GM23338 (cell line): ENCODE measurements around the gene FARS2. TPM values are rescaled to one million over a fixed set of nuclear protein-coding genes. Genes with fewer than 3 reads are reported as not detected.

ENCODE experiments used
- ATAC-seq: fragments of 200-7000 bp; cut with Tn5 transposase; 3 replicates; pipeline ENCODE4 v1.9.1; 2020
- DNase-seq: peaks from one replicate; pipeline ENCODE4 v3.0.0-alpha.2; 2015; ENCODE audit warnings: low spot score
- H2AFZ ChIP-seq: fragments of 200-600 bp; sonication (generic); 2 replicates; pipeline ENCODE4 v1.8.0; 2016; ENCODE audit warnings: antibody characterized with exemption, mild to moderate bottlenecking, moderate library complexity
- H3F3A ChIP-seq: fragments of 200-600 bp; sonication (generic); replicated peaks from 2 replicates; pipeline ENCODE4 v1.8.0; 2017; ENCODE audit warnings: antibody characterized with exemption, mixed run types, low read depth
- H3K27ac ChIP-seq: fragments of 200-600 bp; sonication (generic); 2 replicates; pipeline ENCODE4 v1.6.1; 2016; ENCODE audit warnings: low read depth
- H3K27me3 ChIP-seq: fragments of 200-600 bp; sonication (generic); 2 replicates; pipeline ENCODE4 v1.8.0; 2016; ENCODE audit warnings: mild to moderate bottlenecking, mixed run types, moderate library complexity; ENCODE audit not compliant: insufficient read depth
- H3K36me3 ChIP-seq: fragments of 200-600 bp; sonication (generic); 2 replicates; pipeline ENCODE4 v1.8.0; 2016; ENCODE audit warnings: mild to moderate bottlenecking; ENCODE audit not compliant: insufficient read depth
- H3K4me1 ChIP-seq: fragments of 200-600 bp; sonication (generic); 2 replicates; pipeline ENCODE4 v1.8.0; 2016; ENCODE audit warnings: mild to moderate bottlenecking, moderate library complexity; ENCODE audit not compliant: insufficient read depth
- H3K4me2 ChIP-seq: fragments of 200-600 bp; sonication (generic); 2 replicates; pipeline ENCODE4 v1.7.1; 2017; ENCODE audit warnings: mixed run types
- H3K4me3 ChIP-seq: fragments of 200-600 bp; sonication (generic); 2 replicates; pipeline ENCODE4 v1.6.1; 2016; ENCODE audit warnings: mixed run types
- H3K79me2 ChIP-seq: fragments of 200-600 bp; sonication (generic); replicated peaks from 2 replicates; pipeline ENCODE4 v1.8.0; 2017; ENCODE audit warnings: mild to moderate bottlenecking; ENCODE audit not compliant: insufficient read depth
- H3K9me2 ChIP-seq: fragments of 200-600 bp; sonication (generic); 2 replicates; pipeline ENCODE4 v1.8.0; 2017; ENCODE audit not compliant: insufficient read depth
- H4K20me1 ChIP-seq: fragments of 200-600 bp; sonication (generic); replicated peaks from 2 replicates; pipeline ENCODE4 v1.8.0; 2017; ENCODE audit warnings: mild to moderate bottlenecking; ENCODE audit not compliant: insufficient read depth
- H3K27ac Mint-ChIP-seq: 2 replicates; pipeline ENCODE4 v1.8.0; 2020; ENCODE audit warnings: inconsistent platforms, mild to moderate bottlenecking, moderate library complexity, mixed read lengths
- H3K27me3 Mint-ChIP-seq: 3 replicates; pipeline ENCODE4 v1.8.0; 2022; ENCODE audit warnings: low read depth, mild to moderate bottlenecking, moderate library complexity, mixed read lengths, inconsistent platforms; ENCODE audit not compliant: insufficient read depth, poor library complexity
- H3K36me3 Mint-ChIP-seq: 3 replicates; pipeline ENCODE4 v1.8.0; 2021; ENCODE audit warnings: low read depth, mild to moderate bottlenecking, inconsistent platforms, moderate library complexity, mixed read lengths
- H3K4me1 Mint-ChIP-seq: 3 replicates; pipeline ENCODE4 v1.8.0; 2020; ENCODE audit warnings: mild to moderate bottlenecking, inconsistent platforms, mixed read lengths
- H3K4me3 Mint-ChIP-seq: 3 replicates; pipeline ENCODE4 v1.8.0; 2021; ENCODE audit warnings: moderate library complexity, mild to moderate bottlenecking, inconsistent platforms, mixed read lengths
- H3K9me3 Mint-ChIP-seq: 3 replicates; pipeline ENCODE4 v1.8.0; 2020; ENCODE audit warnings: moderate library complexity, mild to moderate bottlenecking, inconsistent platforms, mixed read lengths
- CREB1 ChIP-seq: fragments of 250-450 bp; sonication (Bioruptor Pico); IDR thresholded peaks from 2 replicates; pipeline ENCODE4 v1.5.0; 2020; ENCODE audit warnings: low read depth, mild to moderate bottlenecking, moderate library complexity
- EZH2 ChIP-seq: fragments of 200-600 bp; sonication (generic); IDR thresholded peaks from one replicate; pipeline ENCODE4 v1.8.0; 2017; ENCODE audit warnings: antibody characterized with exemption, mild to moderate bottlenecking, low read depth; ENCODE audit not compliant: unreplicated experiment
- EZH2phosphoT487 ChIP-seq: fragments of 200-600 bp; sonication (generic); IDR thresholded peaks from one replicate; pipeline ENCODE4 v1.8.1; 2018; ENCODE audit warnings: antibody characterized with exemption; ENCODE audit not compliant: unreplicated experiment
- JUNB ChIP-seq: IDR thresholded peaks from one replicate; pipeline ENCODE4 v1.6.1; 2016; ENCODE audit warnings: antibody characterized with exemption; ENCODE audit not compliant: unreplicated experiment
- NANOG ChIP-seq: IDR thresholded peaks from 2 replicates; pipeline ENCODE4 v1.6.1; 2016; ENCODE audit warnings: antibody characterized with exemption, borderline replicate concordance
- POLR2AphosphoS5 ChIP-seq: IDR thresholded peaks from 2 replicates; pipeline ENCODE4 v1.6.1; 2016; ENCODE audit warnings: antibody characterized with exemption, low read depth
- REST ChIP-seq: IDR thresholded peaks from one replicate; pipeline ENCODE4 v1.6.1; 2018; ENCODE audit warnings: antibody characterized with exemption; ENCODE audit not compliant: unreplicated experiment
- STAT1 ChIP-seq: IDR thresholded peaks from one replicate; pipeline ENCODE4 v1.6.1; 2016; ENCODE audit warnings: antibody characterized with exemption; ENCODE audit not compliant: unreplicated experiment
- ZNF114 ChIP-seq: fragments of 250-450 bp; sonication (Bioruptor Pico); IDR thresholded peaks from 2 replicates; pipeline ENCODE4 v1.5.0; 2020; ENCODE audit warnings: mild to moderate bottlenecking, moderate library complexity
- ZNF331 ChIP-seq: fragments of 250-450 bp; sonication (Bioruptor Pico); IDR thresholded peaks from 2 replicates; pipeline ENCODE4 v1.5.0; 2020; ENCODE audit warnings: low read depth, mild to moderate bottlenecking, moderate library complexity
- polyA plus RNA-seq: library from polyadenylated mRNA; unstranded; fragments of >200 nt; fragmentation: Nextera tagmentation; extraction: Ambion mirVana; gene quantifications from 2 replicates; pipeline ENCODE4 v1.2.1, GENCODE V29; 2016
- total RNA-seq: library from RNA; depleted of rRNA; stranded (reverse); fragments of >200 nt; shearing (Covaris generic); gene quantifications from 2 replicates; pipeline ENCODE4 v1.2.3, GENCODE V29; 2014
- TF ChIP-seq, protein P1 (sequence below), 2 experiments: fragments of 200-600 bp in 1 of 2; sonication (generic) in 1 of 2; conservative IDR thresholded peaks; 2 replicates each; pipeline versions ENCODE4 v1.5.1 to v1.6.1; 2016 to 2017; ENCODE audit warnings: antibody characterized with exemption in 2 of 2, low read depth in 2 of 2, mild to moderate bottlenecking in 2 of 2, moderate library complexity in 1 of 2
- TF ChIP-seq, protein P2 (sequence below): IDR thresholded peaks from 2 replicates; pipeline ENCODE4 v1.6.1; 2016; ENCODE audit warnings: antibody characterized with exemption
- TF ChIP-seq, protein P3 (sequence below): fragments of 250-450 bp; sonication (Bioruptor Pico); IDR thresholded peaks from 2 replicates; pipeline ENCODE4 v1.5.0; 2020; ENCODE audit warnings: mild to moderate bottlenecking, moderate library complexity

FARS2 gene
- total and polyA plus RNA-seq, 2 experiments from 2014 or later, result 7.6 to 19.0 TPM

GRCh38 chr6:5423251-5423650 lies 161.9 kb downstream of the FARS2 start:
- H3K4me1 ChIP-seq, result no peaks in the 10 kb centered on the region
- peaks cover 8% of the 10 kb centered on the region; the same call in 2 of the 3 replicates for H3K4me1 Mint-ChIP-seq
- no peaks in the 10 kb centered on the region for H3K79me2 ChIP-seq
- H3F3A ChIP-seq, result no peaks in the 10 kb centered on the region
- H3K9me2 ChIP-seq, result no peaks in the 10 kb centered on the region
- peaks cover 6% of the 10 kb centered on the region for H3K27me3 Mint-ChIP-seq
- no peak overlapping the region for H3K27ac ChIP-seq
- H4K20me1 ChIP-seq, result no peaks in the 10 kb centered on the region
- no peak overlapping the region for H3K4me3 Mint-ChIP-seq
- ATAC-seq (no peak), DNase-seq (no peak)
- H3K4me3 ChIP-seq, result no peak overlapping the region
- H3K27me3 ChIP-seq, result no peaks in the 10 kb centered on the region
- H3K9me3 Mint-ChIP-seq, result peaks cover 2% of the 10 kb centered on the region; the same call in 2 of the 3 replicates
- H3K4me2 ChIP-seq, result no peak overlapping the region
- TF ChIP-seq EZH2, result no peak
- TF ChIP-seq REST, result no peak
- TF ChIP-seq, protein P1, sequence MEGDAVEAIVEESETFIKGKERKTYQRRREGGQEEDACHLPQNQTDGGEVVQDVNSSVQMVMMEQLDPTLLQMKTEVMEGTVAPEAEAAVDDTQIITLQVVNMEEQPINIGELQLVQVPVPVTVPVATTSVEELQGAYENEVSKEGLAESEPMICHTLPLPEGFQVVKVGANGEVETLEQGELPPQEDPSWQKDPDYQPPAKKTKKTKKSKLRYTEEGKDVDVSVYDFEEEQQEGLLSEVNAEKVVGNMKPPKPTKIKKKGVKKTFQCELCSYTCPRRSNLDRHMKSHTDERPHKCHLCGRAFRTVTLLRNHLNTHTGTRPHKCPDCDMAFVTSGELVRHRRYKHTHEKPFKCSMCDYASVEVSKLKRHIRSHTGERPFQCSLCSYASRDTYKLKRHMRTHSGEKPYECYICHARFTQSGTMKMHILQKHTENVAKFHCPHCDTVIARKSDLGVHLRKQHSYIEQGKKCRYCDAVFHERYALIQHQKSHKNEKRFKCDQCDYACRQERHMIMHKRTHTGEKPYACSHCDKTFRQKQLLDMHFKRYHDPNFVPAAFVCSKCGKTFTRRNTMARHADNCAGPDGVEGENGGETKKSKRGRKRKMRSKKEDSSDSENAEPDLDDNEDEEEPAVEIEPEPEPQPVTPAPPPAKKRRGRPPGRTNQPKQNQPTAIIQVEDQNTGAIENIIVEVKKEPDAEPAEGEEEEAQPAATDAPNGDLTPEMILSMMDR (conservative IDR thresholded peaks at IDR 0.05; ENCODE audit: low read depth in 2 of 2), result no peak
- TF ChIP-seq NANOG, result no peak
- TF ChIP-seq ZNF331 (CRISPR knock-in tag), result no peak
- TF ChIP-seq ZNF114 (CRISPR knock-in tag), result no peak
- no peak for TF ChIP-seq STAT1
- TF ChIP-seq, protein P2, sequence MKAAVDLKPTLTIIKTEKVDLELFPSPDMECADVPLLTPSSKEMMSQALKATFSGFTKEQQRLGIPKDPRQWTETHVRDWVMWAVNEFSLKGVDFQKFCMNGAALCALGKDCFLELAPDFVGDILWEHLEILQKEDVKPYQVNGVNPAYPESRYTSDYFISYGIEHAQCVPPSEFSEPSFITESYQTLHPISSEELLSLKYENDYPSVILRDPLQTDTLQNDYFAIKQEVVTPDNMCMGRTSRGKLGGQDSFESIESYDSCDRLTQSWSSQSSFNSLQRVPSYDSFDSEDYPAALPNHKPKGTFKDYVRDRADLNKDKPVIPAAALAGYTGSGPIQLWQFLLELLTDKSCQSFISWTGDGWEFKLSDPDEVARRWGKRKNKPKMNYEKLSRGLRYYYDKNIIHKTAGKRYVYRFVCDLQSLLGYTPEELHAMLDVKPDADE, result no peak
- no peak for TF ChIP-seq CREB1 (CRISPR knock-in tag)
- TF ChIP-seq EZH2phosphoT487, result no peak
- no peak for TF ChIP-seq JUNB
- TF ChIP-seq, protein P3, sequence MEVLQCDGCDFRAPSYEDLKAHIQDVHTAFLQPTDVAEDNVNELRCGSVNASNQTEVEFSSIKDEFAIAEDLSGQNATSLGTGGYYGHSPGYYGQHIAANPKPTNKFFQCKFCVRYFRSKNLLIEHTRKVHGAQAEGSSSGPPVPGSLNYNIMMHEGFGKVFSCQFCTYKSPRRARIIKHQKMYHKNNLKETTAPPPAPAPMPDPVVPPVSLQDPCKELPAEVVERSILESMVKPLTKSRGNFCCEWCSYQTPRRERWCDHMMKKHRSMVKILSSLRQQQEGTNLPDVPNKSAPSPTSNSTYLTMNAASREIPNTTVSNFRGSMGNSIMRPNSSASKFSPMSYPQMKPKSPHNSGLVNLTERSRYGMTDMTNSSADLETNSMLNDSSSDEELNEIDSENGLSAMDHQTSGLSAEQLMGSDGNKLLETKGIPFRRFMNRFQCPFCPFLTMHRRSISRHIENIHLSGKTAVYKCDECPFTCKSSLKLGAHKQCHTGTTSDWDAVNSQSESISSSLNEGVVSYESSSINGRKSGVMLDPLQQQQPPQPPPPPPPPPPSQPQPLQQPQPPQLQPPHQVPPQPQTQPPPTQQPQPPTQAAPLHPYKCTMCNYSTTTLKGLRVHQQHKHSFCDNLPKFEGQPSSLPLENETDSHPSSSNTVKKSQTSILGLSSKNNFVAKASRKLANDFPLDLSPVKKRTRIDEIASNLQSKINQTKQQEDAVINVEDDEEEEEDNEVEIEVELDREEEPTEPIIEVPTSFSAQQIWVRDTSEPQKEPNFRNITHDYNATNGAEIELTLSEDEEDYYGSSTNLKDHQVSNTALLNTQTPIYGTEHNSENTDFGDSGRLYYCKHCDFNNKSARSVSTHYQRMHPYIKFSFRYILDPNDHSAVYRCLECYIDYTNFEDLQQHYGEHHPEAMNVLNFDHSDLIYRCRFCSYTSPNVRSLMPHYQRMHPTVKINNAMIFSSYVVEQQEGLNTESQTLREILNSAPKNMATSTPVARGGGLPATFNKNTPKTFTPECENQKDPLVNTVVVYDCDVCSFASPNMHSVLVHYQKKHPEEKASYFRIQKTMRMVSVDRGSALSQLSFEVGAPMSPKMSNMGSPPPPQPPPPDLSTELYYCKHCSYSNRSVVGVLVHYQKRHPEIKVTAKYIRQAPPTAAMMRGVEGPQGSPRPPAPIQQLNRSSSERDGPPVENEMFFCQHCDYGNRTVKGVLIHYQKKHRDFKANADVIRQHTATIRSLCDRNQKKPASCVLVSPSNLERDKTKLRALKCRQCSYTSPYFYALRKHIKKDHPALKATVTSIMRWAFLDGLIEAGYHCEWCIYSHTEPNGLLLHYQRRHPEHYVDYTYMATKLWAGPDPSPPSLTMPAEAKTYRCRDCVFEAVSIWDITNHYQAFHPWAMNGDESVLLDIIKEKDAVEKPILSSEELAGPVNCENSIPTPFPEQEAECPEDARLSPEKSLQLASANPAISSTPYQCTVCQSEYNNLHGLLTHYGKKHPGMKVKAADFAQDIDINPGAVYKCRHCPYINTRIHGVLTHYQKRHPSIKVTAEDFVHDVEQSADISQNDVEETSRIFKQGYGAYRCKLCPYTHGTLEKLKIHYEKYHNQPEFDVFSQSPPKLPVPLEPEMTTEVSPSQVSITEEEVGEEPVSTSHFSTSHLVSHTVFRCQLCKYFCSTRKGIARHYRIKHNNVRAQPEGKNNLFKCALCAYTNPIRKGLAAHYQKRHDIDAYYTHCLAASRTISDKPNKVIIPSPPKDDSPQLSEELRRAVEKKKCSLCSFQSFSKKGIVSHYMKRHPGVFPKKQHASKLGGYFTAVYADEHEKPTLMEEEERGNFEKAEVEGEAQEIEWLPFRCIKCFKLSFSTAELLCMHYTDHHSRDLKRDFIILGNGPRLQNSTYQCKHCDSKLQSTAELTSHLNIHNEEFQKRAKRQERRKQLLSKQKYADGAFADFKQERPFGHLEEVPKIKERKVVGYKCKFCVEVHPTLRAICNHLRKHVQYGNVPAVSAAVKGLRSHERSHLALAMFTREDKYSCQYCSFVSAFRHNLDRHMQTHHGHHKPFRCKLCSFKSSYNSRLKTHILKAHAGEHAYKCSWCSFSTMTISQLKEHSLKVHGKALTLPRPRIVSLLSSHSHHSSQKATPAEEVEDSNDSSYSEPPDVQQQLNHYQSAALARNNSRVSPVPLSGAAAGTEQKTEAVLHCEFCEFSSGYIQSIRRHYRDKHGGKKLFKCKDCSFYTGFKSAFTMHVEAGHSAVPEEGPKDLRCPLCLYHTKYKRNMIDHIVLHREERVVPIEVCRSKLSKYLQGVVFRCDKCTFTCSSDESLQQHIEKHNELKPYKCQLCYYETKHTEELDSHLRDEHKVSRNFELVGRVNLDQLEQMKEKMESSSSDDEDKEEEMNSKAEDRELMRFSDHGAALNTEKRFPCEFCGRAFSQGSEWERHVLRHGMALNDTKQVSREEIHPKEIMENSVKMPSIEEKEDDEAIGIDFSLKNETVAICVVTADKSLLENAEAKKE, result no peak
- TF ChIP-seq POLR2AphosphoS5, result no peak
- H2AFZ ChIP-seq, result no peak overlapping the region
- peaks cover 12% of the 10 kb centered on the region for H3K36me3 Mint-ChIP-seq
- no peak overlapping the region for H3K27ac Mint-ChIP-seq
- no peaks in the 10 kb centered on the region for H3K36me3 ChIP-seq
